Breast epithelium (tissue), 3 donors: ENCODE measurements around the gene EGFLAM.

Source experiments
- POLR2A ChIP-seq: fragments of 450-650 bp; IDR thresholded peaks from one replicate; pipeline ENCODE4 v1.6.1; 2016; ENCODE audit warnings: antibody characterized with exemption, mild to moderate bottlenecking, moderate library complexity
- TF ChIP-seq, protein P1 (sequence below), 3 donors: fragments of 450-650 bp; IDR thresholded peaks; one replicate each; pipeline ENCODE4 v1.5.1; 2016 to 2017; ENCODE audit warnings: antibody characterized with exemption in 3 of 3, mild to moderate bottlenecking in 3 of 3, moderate library complexity in 3 of 3

- TF ChIP-seq, protein P1, sequence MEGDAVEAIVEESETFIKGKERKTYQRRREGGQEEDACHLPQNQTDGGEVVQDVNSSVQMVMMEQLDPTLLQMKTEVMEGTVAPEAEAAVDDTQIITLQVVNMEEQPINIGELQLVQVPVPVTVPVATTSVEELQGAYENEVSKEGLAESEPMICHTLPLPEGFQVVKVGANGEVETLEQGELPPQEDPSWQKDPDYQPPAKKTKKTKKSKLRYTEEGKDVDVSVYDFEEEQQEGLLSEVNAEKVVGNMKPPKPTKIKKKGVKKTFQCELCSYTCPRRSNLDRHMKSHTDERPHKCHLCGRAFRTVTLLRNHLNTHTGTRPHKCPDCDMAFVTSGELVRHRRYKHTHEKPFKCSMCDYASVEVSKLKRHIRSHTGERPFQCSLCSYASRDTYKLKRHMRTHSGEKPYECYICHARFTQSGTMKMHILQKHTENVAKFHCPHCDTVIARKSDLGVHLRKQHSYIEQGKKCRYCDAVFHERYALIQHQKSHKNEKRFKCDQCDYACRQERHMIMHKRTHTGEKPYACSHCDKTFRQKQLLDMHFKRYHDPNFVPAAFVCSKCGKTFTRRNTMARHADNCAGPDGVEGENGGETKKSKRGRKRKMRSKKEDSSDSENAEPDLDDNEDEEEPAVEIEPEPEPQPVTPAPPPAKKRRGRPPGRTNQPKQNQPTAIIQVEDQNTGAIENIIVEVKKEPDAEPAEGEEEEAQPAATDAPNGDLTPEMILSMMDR (IDR thresholded peaks at IDR 0.05) = no peak
- no peak for TF ChIP-seq POLR2A
Observed at GRCh38 chr5:38423276-38424147, 165.2 kb downstream of the EGFLAM start.
